Activated T-helper 2 cell treated with anti-CD3 and anti-CD28 coated beads, Interferon-gamma antibody, Interleukin-2, Interleukin-4, amounts not matched to agents 10 μg/mL and 5 μg/mL and 100 μg/mL, durations not matched to agents 14 hours and 24 hours and 36 hours (primary cell): ENCODE results near the gene IGF2. TPM values are rescaled to one million over a fixed set of nuclear protein-coding genes. Genes with fewer than 3 reads are reported as not detected.

Source experiments
- DNase-seq: peaks from one replicate; pipeline ENCODE4 v3.0.0; 2021; ENCODE audit warnings: low spot score
- H3K27ac Mint-ChIP-seq: one replicate; pipeline ENCODE4 v1.8.0; 2021; ENCODE audit warnings: mixed read lengths
- H3K27me3 Mint-ChIP-seq: one replicate; pipeline ENCODE4 v1.8.0; 2021; ENCODE audit warnings: low read depth, mixed read lengths
- H3K36me3 Mint-ChIP-seq: one replicate; pipeline ENCODE4 v1.8.0; 2021; ENCODE audit warnings: low read depth, mixed read lengths
- H3K4me1 Mint-ChIP-seq: one replicate; pipeline ENCODE4 v1.8.0; 2021; ENCODE audit warnings: low read depth, mixed read lengths
- H3K4me3 Mint-ChIP-seq: one replicate; pipeline ENCODE4 v1.8.0; 2021; ENCODE audit warnings: low read depth, mild to moderate bottlenecking, moderate library complexity, mixed read lengths
- H3K9me3 Mint-ChIP-seq: one replicate; pipeline ENCODE4 v1.8.0; 2021; ENCODE audit warnings: mixed read lengths
- intact Hi-C: fragments of 100-400 bp; cut with micrococcal nuclease; formaldehyde crosslinking; loops from one replicate; pipeline ENCODE4 v1.15.1; 2023
- total RNA-seq: library from RNA; stranded (reverse); gene quantifications from 2 replicates; pipeline ENCODE4 v1.2.3, GENCODE V29; 2022

IGF2 gene
- total RNA-seq, 1 donor from 2014 or later, result 0.16 TPM

- Mint-ChIP-seq H3K36me3 (no peaks in the 10 kb centered on the region), H3K4me3 (no peak overlapping the region), H3K4me1 (no peaks in the 10 kb centered on the region), H3K27ac (no peak overlapping the region), H3K9me3 (no peaks in the 10 kb centered on the region), H3K27me3 (peaks cover 3% of the 10 kb centered on the region)
- intact Hi-C loops, result no loop called here
- DNase-seq, result no peak
These were observed 35.3 kb downstream of the IGF2 start for GRCh38 chr11:2103668-2104523.

GRCh38 chr11:2102883-2103213 is 36.3 kb downstream of the IGF2 start:
- DNase-seq, result no peak
- intact Hi-C loops, result no loop called here
- H3K9me3 Mint-ChIP-seq, result no peaks in the 10 kb centered on the region
- H3K36me3 Mint-ChIP-seq, result no peaks in the 10 kb centered on the region
- no peaks in the 10 kb centered on the region for H3K27me3 Mint-ChIP-seq
- H3K4me3 Mint-ChIP-seq, result no peak overlapping the region
- no peaks in the 10 kb centered on the region for H3K4me1 Mint-ChIP-seq
- H3K27ac Mint-ChIP-seq, result no peak overlapping the region

- intact Hi-C loops, result no loop called here
- no peaks in the 10 kb centered on the region for H3K9me3 Mint-ChIP-seq
- H3K4me3 Mint-ChIP-seq, result no peak overlapping the region
- H3K27me3 Mint-ChIP-seq, result no peaks in the 10 kb centered on the region
- no peak overlapping the region for H3K27ac Mint-ChIP-seq
- no peak for DNase-seq
- no peaks in the 10 kb centered on the region for H3K36me3 Mint-ChIP-seq
- H3K4me1 Mint-ChIP-seq, result no peaks in the 10 kb centered on the region
These were observed 36.9 kb downstream of the IGF2 start for GRCh38 chr11:2102132-2102882.

GRCh38 chr11:2101171-2101675 is 38.0 kb downstream of the IGF2 start:
- Mint-ChIP-seq H3K27ac (no peak overlapping the region), H3K4me1 (no peaks in the 10 kb centered on the region)

GRCh38 chr11:2100361-2101170 is 38.6 kb downstream of the IGF2 start:
- Mint-ChIP-seq H3K9me3 (no peaks in the 10 kb centered on the region), H3K27me3 (no peaks in the 10 kb centered on the region), H3K36me3 (no peaks in the 10 kb centered on the region), H3K27ac (no peak overlapping the region), H3K4me1 (no peaks in the 10 kb centered on the region), H3K4me3 (no peak overlapping the region)
- intact Hi-C loops, result no loop called here
- DNase-seq, result no peak

More at GRCh38 chr11:2101171-2101675, 38.0 kb downstream of the IGF2 start:
- no peak for DNase-seq
- H3K27me3 Mint-ChIP-seq, result no peaks in the 10 kb centered on the region
- intact Hi-C loops, result no loop called here
- no peaks in the 10 kb centered on the region for H3K36me3 Mint-ChIP-seq
- H3K9me3 Mint-ChIP-seq, result no peaks in the 10 kb centered on the region
- no peak overlapping the region for H3K4me3 Mint-ChIP-seq

DNA sequence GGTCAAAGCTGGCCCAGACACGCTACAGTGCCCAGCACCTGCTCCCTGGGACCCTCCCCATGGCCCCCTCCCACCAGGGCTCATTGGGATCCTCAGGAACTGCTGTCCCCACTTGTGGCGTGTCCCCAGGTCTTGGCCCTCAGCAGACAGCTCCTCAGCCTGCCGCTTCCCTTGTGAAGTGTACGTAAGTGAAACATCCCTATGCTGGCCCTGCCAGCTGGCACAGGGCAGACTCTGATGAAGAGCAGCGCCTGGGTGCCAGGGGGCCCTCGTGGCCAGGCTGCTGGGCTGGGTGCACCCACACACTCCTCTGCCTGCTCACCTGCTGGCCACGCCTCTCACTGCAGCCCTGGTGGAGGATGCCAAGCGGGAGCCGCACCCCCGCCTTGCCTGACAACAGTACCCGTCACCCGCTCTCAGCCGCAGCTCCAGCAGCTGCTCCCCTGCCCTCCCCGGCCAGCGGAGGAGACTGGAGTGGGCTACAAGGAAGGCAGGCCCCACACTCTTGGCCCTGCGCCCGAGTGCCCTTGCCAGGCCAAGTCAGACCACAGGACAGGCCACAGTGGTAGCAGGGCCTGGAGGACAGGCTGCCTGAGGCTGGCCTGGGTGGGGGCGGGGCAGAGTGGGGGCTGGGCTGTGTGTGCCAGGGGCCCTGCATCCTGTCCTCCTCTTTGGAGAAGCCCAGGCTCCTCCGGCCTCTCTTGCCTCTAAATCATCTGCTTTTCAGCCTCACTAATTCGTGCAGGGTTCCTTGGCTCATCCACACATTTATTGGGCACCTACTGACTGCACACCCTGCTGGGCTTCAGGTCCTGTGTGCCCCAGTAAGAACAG is 39.5 kb downstream of the IGF2 start:
- H3K36me3 Mint-ChIP-seq, result no peaks in the 10 kb centered on the region
- DNase-seq, result no peak
- H3K4me1 Mint-ChIP-seq, result no peaks in the 10 kb centered on the region
- H3K27ac Mint-ChIP-seq, result no peak overlapping the region
- H3K9me3 Mint-ChIP-seq, result no peaks in the 10 kb centered on the region
- no peak overlapping the region for H3K4me3 Mint-ChIP-seq
- intact Hi-C loops, result no loop called here
- no peaks in the 10 kb centered on the region for H3K27me3 Mint-ChIP-seq

- Mint-ChIP-seq H3K4me3 (no peak overlapping the region), H3K27me3 (no peaks in the 10 kb centered on the region), H3K9me3 (no peaks in the 10 kb centered on the region), H3K36me3 (no peaks in the 10 kb centered on the region), H3K4me1 (no peaks in the 10 kb centered on the region), H3K27ac (no peak overlapping the region)
- intact Hi-C loops, result no loop called here
- DNase-seq, result no peak
These were observed 40.3 kb downstream of the IGF2 start for GRCh38 chr11:2098691-2099515.

GRCh38 chr11:2097998-2098690 is 41.0 kb downstream of the IGF2 start:
- H3K4me1 Mint-ChIP-seq, result no peaks in the 10 kb centered on the region
- no peak overlapping the region for H3K4me3 Mint-ChIP-seq
- no peak for DNase-seq
- H3K36me3 Mint-ChIP-seq, result no peaks in the 10 kb centered on the region
- intact Hi-C loops, result no loop called here
- no peak overlapping the region for H3K27ac Mint-ChIP-seq
- H3K9me3 Mint-ChIP-seq, result no peaks in the 10 kb centered on the region
- H3K27me3 Mint-ChIP-seq, result peaks cover 3% of the 10 kb centered on the region

- intact Hi-C loops, result no loop called here
These were observed 41.7 kb downstream of the IGF2 start for GRCh38 chr11:2097356-2097997.

GRCh38 chr11:2096919-2097301 is 42.3 kb downstream of the IGF2 start:
- no peaks in the 10 kb centered on the region for H3K9me3 Mint-ChIP-seq
- no peak overlapping the region for H3K27ac Mint-ChIP-seq
- intact Hi-C loops, result no loop called here
- peaks cover 3% of the 10 kb centered on the region for H3K27me3 Mint-ChIP-seq
- DNase-seq, result no peak
- no peak overlapping the region for H3K4me3 Mint-ChIP-seq
- no peaks in the 10 kb centered on the region for H3K36me3 Mint-ChIP-seq
- no peaks in the 10 kb centered on the region for H3K4me1 Mint-ChIP-seq

More at GRCh38 chr11:2097356-2097997, 41.7 kb downstream of the IGF2 start:
- Mint-ChIP-seq H3K4me3 (no peak overlapping the region), H3K9me3 (no peaks in the 10 kb centered on the region), H3K27ac (no peak overlapping the region), H3K27me3 (peaks cover 3% of the 10 kb centered on the region), H3K36me3 (no peaks in the 10 kb centered on the region), H3K4me1 (no peaks in the 10 kb centered on the region)
- DNase-seq, result no peak
